GM19023 (cell line): Measurements from ENCODE around the gene NPLOC4.

Source experiments
- ATAC-seq: cut with Tn5 transposase; IDR thresholded peaks from one replicate; pipeline ENCODE4 v1.9.1; 2021; ENCODE audit warnings: mild to moderate bottlenecking, moderate library complexity; ENCODE audit not compliant: unreplicated experiment

Gene NPLOC4

DNA sequence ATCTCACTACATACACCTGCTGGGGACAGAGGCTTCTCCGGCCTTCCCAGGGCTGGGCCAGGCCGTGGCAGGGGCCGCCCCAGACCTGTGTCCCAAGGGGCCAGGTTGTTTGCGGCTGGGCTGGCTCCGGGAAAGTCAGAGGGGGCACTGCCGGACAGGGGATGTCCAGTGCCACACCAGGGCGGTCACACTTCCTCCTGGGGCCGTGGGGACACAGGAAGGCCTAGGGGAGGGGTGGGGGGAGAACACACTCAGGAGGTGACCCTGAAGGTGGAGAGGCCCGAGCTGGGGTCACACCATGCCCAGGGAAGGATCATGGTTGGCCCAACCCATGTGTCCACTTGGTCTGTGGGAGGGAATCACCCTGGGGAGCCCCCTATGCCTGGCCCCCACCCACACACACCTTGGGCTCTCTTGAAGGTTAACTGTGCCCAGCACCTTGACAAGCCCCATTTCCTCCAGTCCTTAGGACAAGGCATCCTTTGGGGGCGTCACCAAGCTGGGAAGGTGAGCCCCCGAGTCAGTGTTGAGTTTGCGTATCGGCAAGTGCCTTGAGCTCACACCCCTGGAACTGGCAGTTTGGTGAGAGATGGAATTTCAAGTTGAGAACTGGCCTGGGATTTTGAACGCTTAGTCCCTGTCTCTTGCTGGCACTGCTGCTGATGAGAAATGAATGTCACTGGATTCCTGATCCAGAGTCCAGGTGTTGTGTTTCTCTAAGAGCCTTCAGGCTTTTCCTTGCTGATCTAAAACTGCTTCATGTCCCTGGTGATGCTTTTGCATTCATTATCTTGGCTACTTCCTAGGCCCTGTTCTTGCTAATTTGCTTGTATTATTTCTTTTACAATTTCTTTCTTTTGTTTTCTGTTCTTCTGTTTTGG is 116.7 kb downstream of the NPLOC4 start:
- ATAC-seq = no peak

DNA sequence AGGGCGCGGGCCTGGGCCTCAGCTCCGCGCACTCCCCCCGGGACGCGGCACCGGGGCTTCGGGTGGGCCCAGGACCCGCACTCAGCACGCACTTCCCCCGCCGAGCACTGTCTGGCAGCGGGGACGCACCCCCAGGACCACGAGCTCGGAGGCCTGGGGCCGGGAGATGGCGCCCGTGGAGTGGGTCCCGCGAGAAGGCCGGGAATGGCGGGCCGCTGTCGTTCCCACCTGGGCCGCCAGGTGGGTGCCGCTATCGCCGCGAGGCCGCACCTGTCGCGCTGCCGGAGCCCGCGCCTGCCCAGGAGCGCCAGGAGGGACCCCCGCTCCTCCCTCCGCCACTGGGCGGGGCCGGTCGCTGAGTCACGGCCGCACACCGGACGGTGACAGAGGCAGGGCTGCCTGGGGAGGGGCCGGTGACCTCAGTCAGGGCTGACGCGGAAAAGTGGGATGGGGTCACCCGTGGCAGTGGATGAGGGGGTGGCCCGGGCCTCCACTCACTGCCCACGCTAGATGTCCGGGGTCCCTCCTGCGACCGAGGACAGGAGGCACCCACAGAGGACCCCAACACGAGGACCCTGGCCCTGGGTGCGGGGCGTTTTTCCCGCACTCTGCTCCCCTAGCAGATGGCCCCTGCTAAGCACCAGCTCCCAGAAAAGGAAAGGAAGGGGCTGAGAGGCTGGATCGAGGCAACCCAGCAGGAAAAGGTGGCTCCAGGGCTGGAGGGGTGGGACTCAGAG is 117.5 kb downstream of the NPLOC4 start:
- peak; percentile 23 for ATAC-seq

DNA sequence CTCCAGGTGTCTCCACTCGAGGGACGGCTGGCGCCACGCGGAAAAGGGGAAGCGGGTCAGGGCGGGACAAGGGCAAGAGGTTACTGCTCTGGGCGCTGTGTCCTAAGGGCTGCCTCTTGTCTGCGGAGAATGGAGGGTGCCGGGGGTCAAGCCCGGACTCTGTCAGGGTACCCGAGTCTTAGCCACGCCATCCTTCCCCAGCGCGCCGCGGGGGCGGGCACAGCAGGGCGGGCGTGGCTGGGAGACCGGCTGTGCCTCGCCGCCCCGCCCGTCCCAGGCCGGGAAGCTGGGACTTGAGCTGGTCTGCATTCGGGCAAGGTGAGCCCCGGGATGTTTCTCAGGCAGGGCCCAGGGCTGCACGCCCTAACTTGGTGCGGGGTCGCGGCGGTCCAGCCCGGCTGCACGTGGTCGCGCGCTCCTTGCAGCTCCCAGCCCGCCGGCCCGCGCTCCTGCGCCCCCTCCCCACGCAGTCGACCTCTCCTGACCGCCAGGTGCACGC is 118.1 kb downstream of the NPLOC4 start:
- ATAC-seq = no peak

DNA sequence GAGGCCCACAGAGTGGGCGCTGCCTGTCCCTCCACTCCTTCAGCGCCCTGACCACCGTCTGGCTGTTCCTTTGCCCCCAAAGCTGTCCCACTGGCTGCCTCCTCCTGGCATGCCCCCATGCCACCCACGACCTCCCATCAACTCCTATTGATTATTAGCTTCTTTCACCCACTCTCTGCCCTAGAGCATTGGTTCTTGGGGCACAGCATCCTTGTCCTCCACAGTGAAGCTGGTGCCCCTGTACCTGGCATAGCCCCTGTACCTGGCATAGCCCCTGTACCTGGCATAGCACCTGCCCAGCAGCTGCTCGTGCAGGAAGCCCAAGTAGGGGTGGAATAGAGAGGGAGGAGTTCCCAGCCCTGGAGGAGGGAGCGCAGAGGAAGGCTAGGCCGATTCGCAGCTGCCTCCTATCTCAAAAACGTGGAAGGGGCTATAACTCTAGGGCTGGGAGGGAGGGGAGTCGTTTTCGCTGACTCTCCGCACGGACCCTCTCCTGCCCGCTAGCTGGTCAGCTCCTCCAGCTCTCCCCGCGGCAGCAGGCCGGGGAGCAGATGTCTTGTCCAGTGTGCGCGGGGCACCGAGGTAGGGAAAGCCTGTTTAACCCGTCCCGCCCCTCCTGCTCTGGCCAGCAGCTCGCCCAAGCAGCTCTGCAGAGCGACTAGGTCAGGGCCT is 118.7 kb downstream of the NPLOC4 start:
- ATAC-seq = no peak

DNA sequence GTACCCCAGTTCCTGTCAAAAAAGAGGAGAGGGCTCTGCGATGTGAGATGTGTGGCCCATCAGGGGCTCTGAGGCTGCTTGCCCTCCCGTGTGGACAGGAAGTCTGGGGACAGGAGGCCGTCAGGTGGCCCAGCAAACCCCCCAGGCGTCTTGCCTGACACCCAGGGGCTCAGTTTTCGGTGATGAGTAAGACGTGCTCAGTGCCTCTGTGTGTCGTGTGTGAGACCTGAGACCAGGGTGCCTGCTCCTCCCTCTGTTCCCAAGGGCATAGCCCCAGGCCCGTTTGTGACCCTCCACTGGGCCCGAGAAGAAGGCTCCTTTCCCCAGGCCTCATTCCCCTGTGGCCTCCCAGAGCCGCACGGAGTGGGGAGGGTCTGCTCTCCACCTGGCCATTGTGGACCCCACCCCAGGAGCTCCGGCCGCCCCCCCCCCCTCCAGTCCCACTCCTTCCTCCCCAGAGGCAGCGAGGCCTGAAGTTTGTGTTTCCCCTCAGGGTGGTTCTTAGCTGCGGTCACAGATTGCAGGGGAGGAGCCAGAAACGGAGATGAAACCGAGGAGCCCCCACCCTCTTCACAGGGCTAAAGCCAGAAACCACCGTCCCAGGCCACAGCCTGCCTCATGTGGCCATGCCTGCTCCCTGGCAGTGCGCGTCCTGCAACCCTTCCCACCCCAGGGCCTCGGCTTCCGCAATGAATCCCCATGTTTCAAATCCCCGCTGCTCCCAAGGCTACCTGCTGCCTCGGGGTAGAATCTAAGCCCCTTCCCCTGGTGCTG is 119.4 kb downstream of the NPLOC4 start:
- peak; percentile 25 for ATAC-seq

DNA sequence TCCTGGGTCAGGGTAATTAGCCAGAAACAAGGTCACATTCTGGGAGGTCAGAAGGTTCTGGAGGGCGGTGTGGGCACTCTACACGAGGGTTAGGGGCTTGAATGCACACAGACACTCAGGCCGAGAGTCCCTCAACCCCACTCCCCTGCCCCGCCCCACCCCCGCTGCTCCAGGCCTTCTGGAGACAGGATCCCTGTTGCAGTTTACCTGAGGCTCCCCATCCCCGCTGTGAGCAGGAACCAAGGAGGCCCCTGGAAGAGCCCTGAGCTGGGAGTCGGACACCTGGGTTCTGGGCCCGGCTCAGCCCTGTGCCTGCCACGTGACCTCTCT is 119.9 kb downstream of the NPLOC4 start:
- no peak for ATAC-seq

DNA sequence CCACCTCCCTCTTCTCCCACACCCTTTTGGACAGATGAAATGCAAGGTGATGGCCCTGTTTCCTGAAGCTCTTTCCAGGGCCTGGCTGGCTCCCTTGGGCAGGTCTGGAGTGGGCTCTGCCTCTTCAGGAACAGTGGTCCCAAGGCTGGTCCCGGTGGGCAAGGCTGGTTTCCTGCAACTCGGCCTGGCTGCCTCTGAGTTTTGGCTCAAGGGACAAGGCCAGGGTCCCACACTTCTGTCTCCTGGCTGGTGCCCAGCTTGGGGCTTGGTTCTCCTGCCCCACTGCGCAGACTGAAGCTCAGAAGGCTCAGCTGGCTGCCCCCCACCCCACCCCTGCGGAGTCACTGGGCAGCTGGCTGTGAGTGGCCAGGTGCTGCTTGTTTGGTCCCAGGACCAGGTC is 120.5 kb downstream of the NPLOC4 start:
- no peak for ATAC-seq

DNA sequence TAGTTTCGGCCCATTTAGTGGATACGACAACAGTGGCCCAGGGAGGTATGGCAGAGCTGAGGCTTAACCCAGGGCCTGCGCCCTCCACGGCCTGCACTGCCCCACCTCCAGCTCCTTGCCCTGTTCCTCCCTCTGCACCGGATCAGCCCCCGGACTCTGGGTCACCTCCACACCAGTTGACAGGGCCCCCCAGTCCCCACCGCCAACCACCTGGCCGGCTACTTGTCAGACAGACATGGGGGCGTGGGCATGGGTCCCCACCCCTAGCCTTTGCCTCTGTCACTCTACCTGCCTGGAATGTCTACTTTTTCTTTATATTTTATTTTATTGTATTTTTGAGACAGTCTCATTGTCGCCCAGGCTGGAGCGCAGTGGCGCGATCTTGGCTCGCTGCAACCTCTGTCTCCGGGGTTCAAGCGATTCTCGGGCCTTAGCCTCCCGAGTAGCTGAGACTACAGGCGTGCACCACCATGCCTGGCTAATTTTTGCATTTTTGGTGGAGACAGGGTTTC is 121.3 kb downstream of the NPLOC4 start:
- ATAC-seq = no peak

DNA sequence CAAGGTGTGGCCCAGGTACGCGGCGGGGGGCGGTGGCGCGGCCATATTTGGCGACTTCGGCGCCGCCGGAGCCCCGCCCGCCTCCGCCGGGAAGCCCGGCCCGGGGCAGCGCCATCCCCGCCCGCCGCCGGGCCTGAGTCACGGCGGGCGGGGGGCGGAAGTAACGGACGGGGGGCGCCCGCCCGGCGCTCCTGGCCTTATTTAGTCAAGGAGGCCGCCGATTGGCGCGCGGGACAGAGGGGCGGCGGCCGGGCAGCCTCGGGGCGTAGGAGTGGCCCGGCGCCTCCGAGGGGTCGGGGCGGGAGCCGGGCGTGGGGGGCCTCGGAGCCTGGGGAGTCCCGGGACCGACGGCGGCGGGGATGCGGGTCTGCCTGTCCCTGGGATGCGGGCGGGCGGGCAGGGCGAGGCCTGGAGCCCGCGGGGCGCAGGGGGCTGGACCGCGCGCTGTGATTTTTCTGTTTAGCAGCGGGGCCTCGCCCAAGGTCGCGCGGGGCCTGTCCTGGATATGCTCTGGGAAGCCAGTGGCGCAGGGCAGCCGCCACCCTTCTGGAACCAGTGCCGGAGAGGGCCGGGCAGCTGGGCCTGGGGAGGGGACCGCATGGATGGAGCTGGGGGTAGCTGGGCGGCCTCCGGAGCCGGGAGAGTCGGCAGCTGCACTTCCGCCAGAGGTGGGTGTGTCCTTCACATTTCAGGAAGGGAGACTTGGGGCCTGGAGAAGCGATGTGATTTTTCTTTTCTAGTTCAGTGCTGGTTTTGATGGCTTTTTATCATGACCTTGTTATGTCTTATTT is 122.0 kb downstream of the NPLOC4 start:
- no peak for ATAC-seq

DNA sequence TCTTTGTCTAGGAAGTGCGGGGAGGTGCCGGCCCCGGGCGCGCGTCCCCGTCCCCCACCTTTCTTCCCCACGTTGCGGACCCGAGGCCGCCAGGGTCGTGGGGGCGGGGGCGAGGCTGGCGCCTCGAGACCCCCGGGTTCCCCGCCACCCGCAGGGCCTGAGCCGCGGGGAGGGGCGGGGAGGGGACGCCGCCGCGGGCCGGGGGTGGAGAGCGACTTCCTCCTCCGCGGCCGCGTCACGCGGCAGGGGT is 122.5 kb downstream of the NPLOC4 start:
- no peak for ATAC-seq

DNA sequence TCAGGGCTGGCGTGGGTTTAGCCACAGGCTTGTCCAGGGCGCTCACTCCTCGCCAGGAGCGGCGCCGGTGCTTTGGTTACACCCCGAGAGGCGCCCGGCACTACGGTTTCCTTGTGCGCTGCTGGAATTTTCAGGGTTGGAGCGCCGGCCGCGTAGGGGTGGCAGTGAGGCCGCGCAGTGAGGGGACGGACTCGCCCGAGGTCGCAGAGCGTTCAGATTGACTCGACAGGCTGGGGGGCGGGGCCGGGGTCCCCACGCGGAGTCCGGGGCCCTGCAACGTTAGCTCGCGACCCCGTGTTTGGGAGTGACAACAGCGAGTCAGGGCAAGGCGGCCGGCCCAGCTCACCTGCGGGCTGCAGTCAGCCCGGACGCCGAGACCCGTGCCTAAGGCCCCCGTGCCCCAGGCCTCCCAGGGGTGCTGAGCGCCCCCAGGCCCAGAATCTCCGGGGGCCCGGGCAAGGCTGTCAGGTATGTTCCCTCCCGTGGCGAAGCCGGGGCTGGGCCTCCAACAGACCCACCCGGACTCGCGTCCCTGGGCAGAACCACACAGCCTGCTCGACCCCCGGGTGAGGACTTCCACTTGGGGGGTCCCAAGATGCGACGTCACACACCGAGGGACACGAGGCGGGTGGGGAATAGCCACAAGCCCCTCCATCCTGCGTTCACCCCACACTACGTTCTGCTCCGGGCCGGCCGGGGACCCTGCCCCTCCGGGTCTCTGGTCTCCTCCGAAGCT is 123.0 kb downstream of the NPLOC4 start:
- no peak for ATAC-seq

DNA sequence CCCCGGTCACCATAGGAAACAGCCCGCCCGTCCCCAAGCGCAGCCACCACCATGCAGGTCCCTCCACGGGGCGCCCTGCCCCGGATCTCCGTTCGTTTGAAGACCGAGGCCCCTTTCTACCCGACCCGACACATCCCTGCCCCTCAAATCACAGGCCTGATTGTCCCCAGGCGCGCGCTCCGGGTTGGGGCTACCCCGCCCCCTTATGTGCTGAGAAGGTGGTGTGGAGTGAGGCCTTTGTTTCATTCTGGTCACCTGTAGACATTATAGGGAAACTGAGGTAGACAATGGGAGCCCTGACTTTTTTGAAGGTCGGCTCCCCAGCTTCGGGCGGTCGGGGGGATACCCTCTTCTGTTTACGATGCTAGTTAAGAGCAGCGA is 123.5 kb downstream of the NPLOC4 start:
- ATAC-seq = peak; percentile 2

DNA sequence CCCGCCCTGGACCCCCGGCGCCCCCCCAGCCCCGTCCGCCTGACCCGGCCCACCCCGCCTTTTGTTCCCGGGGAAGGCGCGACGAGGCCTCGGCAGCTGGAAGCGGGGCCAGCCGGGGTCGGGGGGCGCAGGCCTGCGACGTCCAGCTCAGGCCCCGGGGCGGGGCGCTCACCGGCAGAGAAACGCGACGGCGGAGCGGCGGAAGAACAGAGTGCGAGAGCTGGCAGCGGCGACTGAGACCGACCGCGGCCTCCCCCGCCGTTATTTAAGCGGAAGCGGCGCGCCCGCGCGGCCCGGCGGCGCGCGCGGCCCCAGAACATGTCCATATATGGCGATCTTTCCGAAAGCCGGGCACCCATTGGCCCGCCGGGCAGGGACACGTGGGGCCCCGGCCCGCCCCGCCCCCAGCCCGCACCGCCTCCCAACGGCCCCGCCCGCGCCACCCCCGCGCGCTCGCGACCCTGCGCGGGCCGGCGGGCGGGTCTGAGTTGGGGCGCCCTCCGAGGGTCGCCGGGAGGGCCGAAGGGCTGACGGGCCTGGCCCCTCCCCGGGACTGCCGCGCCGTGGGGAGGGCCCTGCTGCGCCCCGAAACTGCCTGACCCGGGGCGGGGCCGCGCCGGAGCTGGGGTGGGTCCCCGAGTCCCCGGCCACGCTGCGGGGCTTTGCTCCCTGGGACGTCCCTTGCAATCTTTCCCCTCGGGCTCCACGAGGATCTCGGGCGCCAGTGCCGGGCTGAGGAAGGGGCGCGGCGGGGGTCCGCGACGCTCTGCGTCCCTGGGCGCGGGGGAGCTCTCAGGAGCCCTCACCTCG is 124.1 kb downstream of the NPLOC4 start, which contains the start of gene ACTG1:
Gene ACTG1 (minus strand): TSS at position 238 of the 810 bp plus-strand sequence. CDS start 445 bp downstream, outside the sequence.
- ATAC-seq = peak; percentile 35

DNA sequence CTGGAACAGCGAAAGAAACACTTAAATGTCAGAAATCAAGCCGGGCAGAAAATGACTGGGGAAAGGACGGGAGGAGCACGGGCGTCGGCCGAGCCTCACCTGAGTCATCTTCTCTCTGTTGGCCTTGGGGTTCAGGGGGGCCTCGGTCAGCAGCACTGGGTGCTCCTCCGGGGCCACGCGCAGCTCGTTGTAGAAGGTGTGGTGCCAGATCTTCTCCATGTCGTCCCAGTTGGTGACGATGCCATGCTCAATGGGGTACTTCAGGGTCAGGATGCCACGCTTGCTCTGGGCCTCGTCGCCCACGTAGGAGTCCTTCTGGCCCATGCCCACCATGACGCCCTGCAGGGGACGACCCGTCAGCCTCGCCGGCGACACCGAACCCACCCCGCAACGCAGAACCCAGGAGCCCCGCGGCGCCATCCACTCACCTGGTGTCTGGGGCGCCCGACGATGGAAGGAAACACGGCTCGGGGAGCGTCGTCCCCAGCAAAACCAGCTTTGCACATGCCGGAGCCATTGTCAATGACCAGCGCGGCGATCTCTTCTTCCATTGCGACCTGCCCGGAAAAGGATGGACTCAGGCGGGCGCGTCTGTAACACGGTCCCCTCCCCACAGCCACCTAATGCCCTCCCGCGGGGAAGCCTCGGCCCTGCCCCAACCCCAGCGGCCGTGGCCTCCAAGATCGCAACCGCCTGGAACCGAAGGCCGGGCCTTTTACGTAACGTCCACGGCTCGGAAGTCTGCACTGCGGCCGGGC is 124.9 kb downstream of the NPLOC4 start:
- no peak for ATAC-seq

DNA sequence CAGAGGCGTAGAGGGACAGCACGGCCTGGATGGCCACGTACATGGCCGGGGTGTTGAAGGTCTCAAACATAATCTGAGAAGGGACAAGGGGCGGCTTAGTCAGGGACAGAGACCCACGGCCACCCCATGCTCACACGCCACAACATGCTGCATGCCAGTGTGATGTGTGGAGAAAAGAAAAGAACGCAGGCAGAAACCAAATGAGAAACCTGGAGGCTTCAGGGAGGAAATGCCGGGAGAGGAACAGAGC is 125.4 kb downstream of the NPLOC4 start:
- no peak for ATAC-seq

DNA sequence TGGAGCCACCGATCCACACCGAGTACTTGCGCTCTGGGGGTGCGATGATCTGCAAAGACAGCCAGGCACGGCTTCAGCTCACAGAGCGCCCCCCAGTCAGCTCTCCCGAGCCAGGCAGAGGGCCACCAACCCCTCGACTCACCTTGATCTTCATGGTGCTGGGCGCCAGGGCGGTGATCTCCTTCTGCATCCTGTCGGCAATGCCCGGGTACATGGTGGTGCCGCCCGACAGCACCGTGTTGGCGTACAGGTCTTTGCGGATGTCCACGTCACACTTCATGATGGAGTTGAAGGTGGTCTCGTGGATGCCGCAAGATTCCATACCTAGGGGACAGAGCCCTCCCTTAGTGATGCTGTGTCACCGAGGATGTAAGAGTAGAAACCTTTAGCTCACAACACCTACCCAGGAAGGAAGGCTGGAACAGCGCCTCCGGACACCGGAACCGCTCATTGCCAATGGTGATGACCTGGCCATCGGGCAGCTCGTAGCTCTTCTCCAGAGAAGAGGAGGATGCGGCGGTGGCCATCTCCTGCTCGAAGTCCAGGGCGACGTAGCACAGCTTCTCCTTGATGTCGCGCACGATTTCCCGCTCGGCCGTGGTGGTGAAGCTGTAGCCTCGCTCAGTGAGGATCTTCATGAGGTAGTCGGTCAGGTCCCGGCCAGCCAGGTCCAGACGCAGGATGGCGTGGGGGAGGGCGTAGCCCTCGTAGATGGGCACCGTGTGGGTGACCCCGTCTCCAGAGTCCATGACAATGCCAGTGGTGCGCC is 125.9 kb downstream of the NPLOC4 start:
- no peak for ATAC-seq
